ENCODE results near the gene PLCL1.
"Not testable (repeated sequence)": the region's sequence is repeated elsewhere in the genome, so short reads cannot be mapped to it uniquely, and the experiment has no call there.

The PLCL1 gene

DNA sequence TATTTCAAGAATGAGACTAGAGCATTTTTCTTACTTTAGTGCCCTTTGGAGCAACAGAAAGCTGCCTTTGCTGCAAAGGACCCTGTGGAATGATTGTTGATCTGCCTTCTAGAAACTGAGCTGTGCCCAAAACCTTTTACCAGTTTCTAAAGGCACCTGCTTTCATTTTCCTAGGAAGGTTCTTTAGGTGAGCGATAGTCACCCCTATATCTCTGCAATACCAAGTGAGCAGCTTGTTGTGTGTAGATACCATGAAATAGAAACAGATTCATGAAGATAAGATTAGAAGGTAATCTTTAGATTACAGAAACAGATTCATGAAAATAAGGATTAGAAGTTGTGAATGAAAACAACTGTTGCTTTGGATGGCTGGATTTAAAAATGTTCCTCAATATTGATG, 202.3 kb downstream of the PLCL1 start:
- TF ChIP-seq, protein P1, sequence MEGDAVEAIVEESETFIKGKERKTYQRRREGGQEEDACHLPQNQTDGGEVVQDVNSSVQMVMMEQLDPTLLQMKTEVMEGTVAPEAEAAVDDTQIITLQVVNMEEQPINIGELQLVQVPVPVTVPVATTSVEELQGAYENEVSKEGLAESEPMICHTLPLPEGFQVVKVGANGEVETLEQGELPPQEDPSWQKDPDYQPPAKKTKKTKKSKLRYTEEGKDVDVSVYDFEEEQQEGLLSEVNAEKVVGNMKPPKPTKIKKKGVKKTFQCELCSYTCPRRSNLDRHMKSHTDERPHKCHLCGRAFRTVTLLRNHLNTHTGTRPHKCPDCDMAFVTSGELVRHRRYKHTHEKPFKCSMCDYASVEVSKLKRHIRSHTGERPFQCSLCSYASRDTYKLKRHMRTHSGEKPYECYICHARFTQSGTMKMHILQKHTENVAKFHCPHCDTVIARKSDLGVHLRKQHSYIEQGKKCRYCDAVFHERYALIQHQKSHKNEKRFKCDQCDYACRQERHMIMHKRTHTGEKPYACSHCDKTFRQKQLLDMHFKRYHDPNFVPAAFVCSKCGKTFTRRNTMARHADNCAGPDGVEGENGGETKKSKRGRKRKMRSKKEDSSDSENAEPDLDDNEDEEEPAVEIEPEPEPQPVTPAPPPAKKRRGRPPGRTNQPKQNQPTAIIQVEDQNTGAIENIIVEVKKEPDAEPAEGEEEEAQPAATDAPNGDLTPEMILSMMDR (IDR thresholded peaks at IDR 0.05; ENCODE audit: insufficient read depth, low read depth, low read length, missing control alignments) = no peak
- H3K4me3 ChIP-seq (ENCODE audit: low read length) = no peak overlapping the region

DNA sequence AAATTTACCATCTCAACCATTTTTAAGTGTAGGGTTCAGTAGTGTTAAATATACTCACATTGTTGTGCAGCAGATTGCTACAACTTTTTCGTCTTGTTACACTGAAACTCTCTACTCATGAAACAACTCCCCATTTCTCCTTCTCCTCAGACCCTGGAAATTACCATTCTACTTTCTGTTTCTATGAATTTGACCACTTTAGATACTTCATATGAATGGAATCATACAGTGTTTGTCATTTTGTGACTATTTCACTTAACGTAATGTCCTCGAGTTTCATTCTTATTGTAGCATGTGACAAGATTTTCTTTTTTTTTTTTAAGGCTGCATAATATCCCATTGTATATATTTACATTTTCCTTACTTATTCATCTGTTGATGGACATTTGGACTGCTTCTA, 203.8 kb downstream of the PLCL1 start:
- no peak for DNase-seq (ENCODE audit: low read depth)
- H3K4me3 ChIP-seq (ENCODE audit: low read length) = no peak overlapping the region
- TF ChIP-seq, protein P1 (IDR thresholded peaks at IDR 0.05; ENCODE audit: insufficient read depth, low read depth, low read length, missing control alignments) = no peak

More for the DNA sequence above, 202.3 kb downstream of the PLCL1 start:
- DNase-seq (ENCODE audit: low read depth) = no peak

DNA sequence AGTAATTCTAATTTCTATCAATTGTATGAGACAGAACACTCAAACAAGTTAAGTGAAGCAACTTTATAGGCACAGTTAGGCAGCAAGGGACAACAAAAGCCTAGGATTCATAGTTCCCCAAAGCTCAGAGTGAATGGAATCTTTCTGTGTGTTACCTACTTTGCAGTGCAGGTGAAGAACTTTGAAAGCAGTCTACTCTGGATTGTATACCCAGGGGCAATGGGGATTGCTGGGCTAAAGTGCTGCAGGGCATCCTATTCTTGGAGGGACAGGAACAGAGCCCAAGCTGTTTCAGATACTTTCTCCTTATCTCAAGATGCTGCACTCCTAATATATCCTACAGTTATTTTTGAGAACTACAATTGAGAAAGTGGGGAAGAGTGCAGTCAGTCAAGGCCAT, 207.6 kb downstream of the PLCL1 start:
- TF ChIP-seq, protein P1 (IDR thresholded peaks at IDR 0.05; ENCODE audit: insufficient read depth, low read depth, low read length, missing control alignments) = no peak
- no peak overlapping the region for H3K4me3 ChIP-seq (ENCODE audit: low read length)
- DNase-seq (ENCODE audit: low read depth) = no peak

DNA sequence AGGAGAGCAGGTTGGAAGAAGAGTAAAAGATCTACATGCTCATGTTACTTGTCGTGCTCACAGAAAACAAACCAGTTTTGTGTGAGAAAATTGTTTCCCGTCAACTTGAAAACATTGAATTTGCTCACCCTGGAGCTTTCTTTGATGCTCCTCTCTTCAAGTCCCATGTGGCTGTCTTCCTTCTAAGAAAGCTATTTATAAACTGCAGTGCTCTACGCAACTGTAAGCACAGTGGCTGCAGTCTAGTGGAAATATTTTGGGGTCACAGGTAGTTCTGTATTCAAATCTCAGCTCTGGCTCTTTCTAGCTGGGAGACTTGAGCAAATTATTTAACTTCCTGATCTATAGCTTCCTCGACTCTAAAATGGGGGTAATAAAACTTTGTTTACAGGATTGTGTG, 211.8 kb downstream of the PLCL1 start:
- DNase-seq (ENCODE audit: low read depth) = no peak
- no peak overlapping the region for H3K4me3 ChIP-seq (ENCODE audit: low read length)
- TF ChIP-seq, protein P1 (IDR thresholded peaks at IDR 0.05; ENCODE audit: insufficient read depth, low read depth, low read length, missing control alignments) = no peak

DNA sequence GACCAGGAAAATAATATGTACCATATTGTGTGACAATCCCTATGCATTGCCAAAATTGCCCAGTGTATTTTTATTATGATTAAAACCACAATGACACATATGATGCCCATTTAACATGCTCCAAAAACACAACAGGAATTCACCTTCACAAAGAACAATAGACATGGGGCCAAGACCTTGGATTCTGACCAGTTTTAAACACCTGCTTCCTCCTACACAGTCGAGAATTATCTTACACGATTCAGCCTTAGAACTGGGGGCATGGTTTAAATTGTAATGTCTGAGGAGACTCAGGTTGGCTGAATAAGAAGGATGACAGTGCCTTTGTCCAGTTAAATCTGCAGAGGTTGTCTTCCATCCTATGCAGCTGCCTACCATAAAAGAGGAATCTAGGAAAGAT, 212.7 kb downstream of the PLCL1 start:
- DNase-seq (ENCODE audit: low read depth) = no peak
- no peak overlapping the region for H3K4me3 ChIP-seq (ENCODE audit: low read length)
- TF ChIP-seq, protein P1 (IDR thresholded peaks at IDR 0.05; ENCODE audit: insufficient read depth, low read depth, low read length, missing control alignments) = no peak

DNA sequence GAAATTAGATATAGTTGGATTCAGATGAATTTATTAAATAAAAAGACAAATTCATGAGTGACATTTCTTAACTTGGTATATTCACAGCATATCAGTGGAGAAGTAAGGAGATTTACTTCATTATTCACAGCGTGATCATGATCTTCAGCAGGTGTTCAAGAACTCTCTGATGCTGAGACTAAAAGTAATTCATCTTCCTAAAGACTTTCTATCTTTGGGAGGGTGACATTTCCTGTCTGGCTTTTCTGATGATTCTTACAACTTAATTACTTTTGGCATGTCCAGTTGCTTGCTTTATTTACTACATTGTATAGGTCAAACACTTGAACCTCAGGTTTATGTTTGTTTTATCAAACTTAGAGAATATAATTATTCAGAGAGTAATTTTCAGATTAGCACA, 224.6 kb downstream of the PLCL1 start:
- no peak overlapping the region for H3K4me3 ChIP-seq (ENCODE audit: low read length)
- TF ChIP-seq, protein P1 (IDR thresholded peaks at IDR 0.05; ENCODE audit: insufficient read depth, low read depth, low read length, missing control alignments) = no peak
- DNase-seq (ENCODE audit: low read depth) = no peak

DNA sequence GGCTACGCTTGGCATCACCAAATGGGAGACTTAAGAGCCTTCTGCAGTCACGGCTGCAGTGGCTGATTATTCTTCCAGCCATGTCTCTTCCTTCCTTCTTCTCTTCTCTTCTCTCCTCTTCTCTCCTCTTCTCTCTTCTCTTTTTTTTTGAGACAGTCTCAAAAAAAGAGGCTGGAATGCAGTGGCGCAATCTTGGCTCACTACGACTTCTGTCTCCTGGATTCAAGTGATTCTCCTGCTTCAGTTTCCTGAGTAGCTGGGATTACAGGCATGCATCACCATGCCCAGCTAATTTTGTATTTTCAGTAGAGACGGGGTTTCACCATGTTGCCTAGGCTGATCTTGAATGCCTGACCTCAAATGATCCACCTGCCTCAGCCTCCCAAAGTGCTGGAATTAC, 225.2 kb downstream of the PLCL1 start:
- not testable (repeated sequence) for DNase-seq (ENCODE audit: low read depth); H3K4me3 ChIP-seq (ENCODE audit: low read length)

DNA sequence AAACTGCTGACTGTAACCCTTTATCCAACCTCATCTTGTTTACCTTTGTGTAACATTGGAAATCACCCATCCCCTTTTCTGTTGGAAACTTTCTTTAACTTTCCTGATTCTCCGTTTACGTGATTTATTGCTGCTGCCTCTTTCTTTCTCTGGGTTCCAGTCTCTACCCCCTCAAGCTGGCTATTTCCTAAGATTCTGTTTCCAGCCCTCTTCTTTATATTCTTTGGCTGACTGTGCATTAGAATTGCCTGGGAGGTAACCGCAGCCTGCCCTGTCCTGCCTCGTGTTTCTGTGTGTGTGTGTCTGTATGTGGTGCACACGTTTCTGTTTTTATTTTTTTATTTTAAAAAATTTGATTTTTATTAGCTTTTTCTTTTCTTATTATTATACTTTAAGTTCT, 229.2 kb downstream of the PLCL1 start:
- no peak overlapping the region for H3K4me3 ChIP-seq (ENCODE audit: low read length)
- no peak for DNase-seq (ENCODE audit: low read depth)
- TF ChIP-seq, protein P1 (IDR thresholded peaks at IDR 0.05; ENCODE audit: insufficient read depth, low read depth, low read length, missing control alignments) = no peak

Measured in epithelial cell of esophagus (primary cell).